Breast epithelium (tissue), 3 donors: ENCODE measurements around the gene PPP5C.
"Not testable (repeated sequence)": the region's sequence is repeated elsewhere in the genome, so short reads cannot be mapped to it uniquely, and the experiment has no call there.

Experiments
- CTCF ChIP-seq, 3 donors: fragments of 450-650 bp; IDR thresholded peaks; one replicate each; pipeline ENCODE4 v1.5.1; 2016 to 2017; ENCODE audit warnings: antibody characterized with exemption in 3 of 3, mild to moderate bottlenecking in 3 of 3, moderate library complexity in 3 of 3
- POLR2A ChIP-seq: fragments of 450-650 bp; IDR thresholded peaks from one replicate; pipeline ENCODE4 v1.6.1; 2016; ENCODE audit warnings: antibody characterized with exemption, mild to moderate bottlenecking, moderate library complexity
- POLR2AphosphoS5 ChIP-seq, 3 donors: sonication (generic); formaldehyde crosslinking; IDR thresholded peaks; one replicate each; pipeline ENCODE4 v1.6.1; 2017; ENCODE audit warnings: antibody characterized with exemption in 3 of 3

GRCh38 chr19:46433470-46433869 is 86.6 kb downstream of the PPP5C start:
- not testable (repeated sequence) for TF ChIP-seq CTCF (IDR thresholded peaks at IDR 0.05); POLR2AphosphoS5 (IDR thresholded peaks at IDR 0.05); POLR2A
